Measurements from ENCODE around the gene ADAMTSL1.

The ADAMTSL1 gene

GRCh38 chr9:18477121-18477660 lies 3.2 kb downstream of the ADAMTSL1 start:
- TF ChIP-seq CTCF (IDR thresholded peaks at IDR 0.05; ENCODE audit: insufficient read depth, low read depth, low read length, missing control alignments) = no peak
- DNase-seq (ENCODE audit: low read depth) = no peak
- H3K4me3 ChIP-seq (ENCODE audit: low read length) = no peak overlapping the region

GRCh38 chr9:18477719-18478118 lies 3.8 kb downstream of the ADAMTSL1 start:
- no peak for TF ChIP-seq CTCF (IDR thresholded peaks at IDR 0.05; ENCODE audit: insufficient read depth, low read depth, low read length, missing control alignments)
- DNase-seq (ENCODE audit: low read depth) = no peak
- H3K4me3 ChIP-seq (ENCODE audit: low read length) = no peak overlapping the region

DNA sequence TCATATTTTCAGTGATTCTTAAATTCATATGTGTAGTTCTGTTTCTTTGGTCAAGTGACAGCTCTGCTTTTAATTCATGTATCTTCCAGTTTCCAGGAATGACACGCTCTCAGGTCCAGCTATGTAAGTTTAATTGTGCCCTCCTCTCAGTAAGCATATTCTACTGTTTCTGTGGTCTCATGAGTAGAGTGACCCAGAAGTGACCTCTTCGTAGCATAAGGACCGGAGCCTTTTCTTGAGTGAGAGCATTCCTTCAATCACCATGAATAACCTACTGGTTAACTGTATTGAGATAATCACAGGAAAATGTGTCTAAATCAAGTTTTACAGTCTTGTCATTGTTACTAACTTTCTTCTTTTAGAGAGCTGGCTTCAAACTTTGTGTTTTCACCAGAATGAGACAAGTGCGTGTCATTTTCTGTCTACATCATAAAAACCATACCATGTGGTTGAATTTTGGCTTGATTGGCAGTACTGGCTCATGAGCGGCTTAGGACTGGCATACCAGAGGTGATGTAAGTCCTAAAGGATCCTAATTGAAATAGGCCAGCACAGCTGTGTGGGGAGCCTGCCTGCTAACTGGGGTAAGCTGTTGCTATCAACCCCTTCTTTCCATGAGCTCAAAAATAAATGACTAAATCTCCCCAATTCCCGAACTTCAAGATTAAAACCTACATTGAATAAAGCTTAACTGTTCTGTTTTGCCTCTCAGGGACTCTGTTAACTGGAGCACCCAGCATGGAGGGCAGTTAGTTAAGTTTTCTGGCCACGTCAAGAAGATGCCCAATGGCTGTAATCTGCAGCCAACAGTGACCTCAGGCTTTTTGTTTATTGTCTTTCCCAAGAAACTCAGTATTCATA lies 4.8 kb downstream of the ADAMTSL1 start:
- no peak for TF ChIP-seq CTCF (IDR thresholded peaks at IDR 0.05; ENCODE audit: insufficient read depth, low read depth, low read length, missing control alignments)
- no peak for DNase-seq (ENCODE audit: low read depth)
- no peak overlapping the region for H3K4me3 ChIP-seq (ENCODE audit: low read length)

GRCh38 chr9:18479405-18479804 lies 5.5 kb downstream of the ADAMTSL1 start:
- no peak for DNase-seq (ENCODE audit: low read depth)
- H3K4me3 ChIP-seq (ENCODE audit: low read length) = no peak overlapping the region
- no peak for TF ChIP-seq CTCF (IDR thresholded peaks at IDR 0.05; ENCODE audit: insufficient read depth, low read depth, low read length, missing control alignments)

DNA sequence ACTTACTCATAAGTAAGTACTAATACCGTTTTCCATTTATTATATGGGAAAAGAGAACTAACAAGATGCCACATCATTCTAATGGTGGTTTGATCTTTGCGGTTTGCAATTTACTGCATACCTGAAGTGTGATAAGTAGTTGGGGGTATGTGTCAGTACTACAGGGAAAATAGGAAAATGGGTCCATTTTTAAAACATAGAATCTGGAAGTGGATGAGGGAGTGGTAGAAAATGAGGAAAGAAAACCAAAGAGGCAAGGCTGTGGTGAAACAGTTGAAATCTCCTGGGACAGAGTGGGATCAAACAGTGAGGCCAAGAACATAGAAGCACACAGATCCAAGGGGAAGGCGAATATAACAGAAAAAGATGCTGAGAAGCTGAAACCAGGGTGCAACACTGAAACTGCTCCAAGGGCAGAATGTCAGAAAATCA lies 6.7 kb downstream of the ADAMTSL1 start:
- no peak for DNase-seq (ENCODE audit: low read depth)
- no peak for TF ChIP-seq CTCF (IDR thresholded peaks at IDR 0.05; ENCODE audit: insufficient read depth, low read depth, low read length, missing control alignments)
- H3K4me3 ChIP-seq (ENCODE audit: low read length) = no peak overlapping the region

GRCh38 chr9:18482371-18482770 lies 8.4 kb downstream of the ADAMTSL1 start:
- H3K4me3 ChIP-seq (ENCODE audit: low read length) = no peak overlapping the region
- DNase-seq (ENCODE audit: low read depth) = no peak
- no peak for TF ChIP-seq CTCF (IDR thresholded peaks at IDR 0.05; ENCODE audit: insufficient read depth, low read depth, low read length, missing control alignments)
